OCI-LY3 (cell line): Measurements from ENCODE around the gene TMC5.

Experiments used
- EZH2phosphoT487 ChIP-seq: fragments of 200-600 bp; shearing (Covaris generic); IDR thresholded peaks from 2 replicates; pipeline ENCODE4 v1.6.1; 2018; ENCODE audit warnings: antibody characterized with exemption, mixed run types, low read depth
- TF ChIP-seq, protein P1 (sequence below): fragments of 200-600, 300-600 bp; sonication (generic); IDR thresholded peaks from 2 replicates; pipeline ENCODE4 v1.5.1; 2014; ENCODE audit warnings: antibody characterized with exemption, low read length, low read depth

DNA sequence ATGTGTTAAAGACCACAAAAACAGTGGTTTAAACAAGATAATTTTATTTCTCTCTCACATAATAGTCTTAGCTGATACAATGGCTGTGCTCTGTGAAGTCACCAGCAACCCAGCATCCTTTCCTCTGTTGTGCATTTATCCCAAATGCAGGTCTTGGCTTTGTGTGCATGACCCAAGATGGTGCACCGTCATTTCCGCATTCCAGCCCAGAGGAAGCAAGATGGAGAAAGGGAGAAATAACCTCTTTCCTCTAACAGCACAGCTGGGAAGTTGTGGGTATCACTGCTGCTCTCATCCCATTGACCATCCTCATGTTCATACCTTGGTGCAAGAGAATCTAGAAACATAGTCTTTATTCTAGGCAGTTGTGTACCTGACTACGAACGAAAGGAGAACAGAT, 21.8 kb downstream of the TMC5 start:
- TF ChIP-seq, protein P1, sequence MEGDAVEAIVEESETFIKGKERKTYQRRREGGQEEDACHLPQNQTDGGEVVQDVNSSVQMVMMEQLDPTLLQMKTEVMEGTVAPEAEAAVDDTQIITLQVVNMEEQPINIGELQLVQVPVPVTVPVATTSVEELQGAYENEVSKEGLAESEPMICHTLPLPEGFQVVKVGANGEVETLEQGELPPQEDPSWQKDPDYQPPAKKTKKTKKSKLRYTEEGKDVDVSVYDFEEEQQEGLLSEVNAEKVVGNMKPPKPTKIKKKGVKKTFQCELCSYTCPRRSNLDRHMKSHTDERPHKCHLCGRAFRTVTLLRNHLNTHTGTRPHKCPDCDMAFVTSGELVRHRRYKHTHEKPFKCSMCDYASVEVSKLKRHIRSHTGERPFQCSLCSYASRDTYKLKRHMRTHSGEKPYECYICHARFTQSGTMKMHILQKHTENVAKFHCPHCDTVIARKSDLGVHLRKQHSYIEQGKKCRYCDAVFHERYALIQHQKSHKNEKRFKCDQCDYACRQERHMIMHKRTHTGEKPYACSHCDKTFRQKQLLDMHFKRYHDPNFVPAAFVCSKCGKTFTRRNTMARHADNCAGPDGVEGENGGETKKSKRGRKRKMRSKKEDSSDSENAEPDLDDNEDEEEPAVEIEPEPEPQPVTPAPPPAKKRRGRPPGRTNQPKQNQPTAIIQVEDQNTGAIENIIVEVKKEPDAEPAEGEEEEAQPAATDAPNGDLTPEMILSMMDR: no peak
- no peak for TF ChIP-seq EZH2phosphoT487
